GM12875 (cell line): ENCODE results near the gene SMOC2.

Experiments
- H3K4me3 ChIP-seq: one replicate; pipeline ENCODE4 v1.5.1; 2011; ENCODE audit warnings: low read depth, low read length, control low read depth
- TF ChIP-seq, protein P1 (sequence below): IDR thresholded peaks from 2 replicates; pipeline ENCODE4 v1.5.1; 2011; ENCODE audit warnings: low read depth, mild to moderate bottlenecking, control low read depth, inconsistent platforms, low read length, moderate library complexity, borderline replicate concordance; ENCODE audit not compliant: insufficient read depth

The SMOC2 gene

DNA sequence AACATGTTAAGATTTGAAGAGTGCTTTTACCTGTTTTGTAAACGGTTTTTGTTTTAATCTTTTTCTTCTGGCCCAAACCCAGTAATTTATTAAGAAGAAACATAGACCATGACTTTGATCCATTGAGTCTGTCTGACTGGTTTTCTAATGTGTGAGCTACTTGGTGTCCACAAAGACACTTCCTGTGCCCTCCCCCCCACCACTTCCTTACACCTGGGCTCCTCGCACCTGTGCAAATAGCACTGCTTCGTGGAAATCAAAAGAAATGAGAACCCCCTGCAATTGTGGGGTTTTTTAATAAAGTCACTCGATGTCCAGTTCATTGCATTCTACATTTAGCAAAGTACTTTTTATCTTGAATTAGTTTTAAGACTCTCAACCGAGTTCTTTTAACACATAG, 65.5 kb downstream of the SMOC2 start:
- TF ChIP-seq, protein P1, sequence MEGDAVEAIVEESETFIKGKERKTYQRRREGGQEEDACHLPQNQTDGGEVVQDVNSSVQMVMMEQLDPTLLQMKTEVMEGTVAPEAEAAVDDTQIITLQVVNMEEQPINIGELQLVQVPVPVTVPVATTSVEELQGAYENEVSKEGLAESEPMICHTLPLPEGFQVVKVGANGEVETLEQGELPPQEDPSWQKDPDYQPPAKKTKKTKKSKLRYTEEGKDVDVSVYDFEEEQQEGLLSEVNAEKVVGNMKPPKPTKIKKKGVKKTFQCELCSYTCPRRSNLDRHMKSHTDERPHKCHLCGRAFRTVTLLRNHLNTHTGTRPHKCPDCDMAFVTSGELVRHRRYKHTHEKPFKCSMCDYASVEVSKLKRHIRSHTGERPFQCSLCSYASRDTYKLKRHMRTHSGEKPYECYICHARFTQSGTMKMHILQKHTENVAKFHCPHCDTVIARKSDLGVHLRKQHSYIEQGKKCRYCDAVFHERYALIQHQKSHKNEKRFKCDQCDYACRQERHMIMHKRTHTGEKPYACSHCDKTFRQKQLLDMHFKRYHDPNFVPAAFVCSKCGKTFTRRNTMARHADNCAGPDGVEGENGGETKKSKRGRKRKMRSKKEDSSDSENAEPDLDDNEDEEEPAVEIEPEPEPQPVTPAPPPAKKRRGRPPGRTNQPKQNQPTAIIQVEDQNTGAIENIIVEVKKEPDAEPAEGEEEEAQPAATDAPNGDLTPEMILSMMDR: no peak
- no peak overlapping the region for H3K4me3 ChIP-seq

DNA sequence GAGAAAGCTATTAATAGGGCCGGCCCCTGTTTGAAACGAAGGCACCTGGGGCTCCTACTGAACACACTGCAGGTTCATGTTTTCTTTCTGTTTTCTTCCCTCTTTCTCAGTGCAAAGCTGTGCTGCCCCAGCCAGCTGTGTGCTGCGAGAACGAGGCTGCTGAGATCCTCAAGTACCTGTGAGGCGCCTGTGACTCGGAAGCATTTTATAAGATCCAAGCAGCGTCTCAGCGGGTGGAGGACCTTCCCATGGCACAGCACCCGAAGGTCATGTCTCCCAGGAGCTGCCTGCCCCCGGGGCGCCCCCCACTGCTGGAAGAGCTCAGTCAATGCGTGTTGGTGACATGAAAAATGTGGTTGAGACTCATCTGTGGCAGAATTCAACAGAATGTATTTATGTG, 66.3 kb downstream of the SMOC2 start:
- TF ChIP-seq, protein P1: no peak
- H3K4me3 ChIP-seq: no peak overlapping the region

DNA sequence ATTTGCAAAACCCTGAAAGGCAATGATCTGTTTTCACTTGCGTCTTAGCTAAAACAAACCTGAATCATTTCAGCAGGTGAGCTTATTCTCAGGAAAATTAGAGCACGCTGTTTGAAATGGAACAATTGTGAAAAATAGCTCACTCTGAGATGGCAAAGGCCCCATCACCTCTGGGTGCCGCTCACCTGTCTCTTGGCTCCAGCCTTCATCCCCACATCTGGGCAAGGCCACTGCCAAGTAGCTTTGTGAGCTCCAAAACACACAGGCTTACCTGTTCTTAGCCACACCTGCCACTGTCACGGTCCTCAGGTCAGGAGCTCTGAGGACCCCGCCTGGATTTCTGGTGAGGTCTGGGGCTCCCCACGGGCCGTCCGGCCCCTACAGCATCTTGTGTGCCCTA, 66.7 kb downstream of the SMOC2 start:
- TF ChIP-seq, protein P1: no peak

DNA sequence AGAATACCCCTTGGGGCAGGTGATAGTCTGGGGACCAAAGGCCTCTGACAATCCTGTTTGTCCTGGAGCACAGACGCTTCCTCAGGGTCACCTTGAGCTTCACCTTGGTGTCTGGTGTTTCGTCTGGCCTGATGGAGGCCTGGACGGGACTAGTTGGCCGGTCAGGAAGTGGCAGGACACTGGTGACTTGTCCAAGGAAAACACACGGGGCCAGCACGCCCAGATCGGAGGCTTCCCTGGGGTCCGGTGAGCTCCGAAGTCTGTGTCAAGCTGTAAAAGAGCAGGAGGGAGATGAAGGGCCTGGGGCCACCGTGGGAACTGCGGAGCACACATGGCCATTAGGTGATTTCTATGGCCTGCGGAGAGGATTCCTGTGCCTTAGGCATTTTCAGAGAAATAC, 67.9 kb downstream of the SMOC2 start:
- H3K4me3 ChIP-seq: no peak overlapping the region
- TF ChIP-seq, protein P1: no peak

More for the DNA sequence above, 66.7 kb downstream of the SMOC2 start:
- H3K4me3 ChIP-seq: no peak overlapping the region

DNA sequence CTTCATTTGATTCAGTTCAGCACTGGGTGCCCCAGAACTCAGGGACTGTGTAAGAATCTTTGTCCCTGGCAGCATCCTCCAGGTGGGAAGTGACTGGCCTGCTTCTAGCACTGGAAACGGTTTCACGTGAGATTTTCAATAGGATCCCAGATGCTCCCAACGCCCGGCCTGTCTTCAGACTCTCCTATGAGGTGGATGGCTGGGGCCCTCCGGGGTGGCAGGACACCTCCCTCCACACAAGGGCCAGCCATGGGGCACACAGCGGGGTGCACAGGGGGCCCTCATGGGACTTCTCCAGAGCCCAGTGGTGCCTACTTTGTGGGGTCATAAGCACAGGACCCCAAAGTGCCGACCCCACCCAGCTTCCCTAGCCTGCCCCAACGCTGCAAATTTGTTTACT, 72.8 kb downstream of the SMOC2 start:
- TF ChIP-seq, protein P1: no peak
- H3K4me3 ChIP-seq: no peak overlapping the region

DNA sequence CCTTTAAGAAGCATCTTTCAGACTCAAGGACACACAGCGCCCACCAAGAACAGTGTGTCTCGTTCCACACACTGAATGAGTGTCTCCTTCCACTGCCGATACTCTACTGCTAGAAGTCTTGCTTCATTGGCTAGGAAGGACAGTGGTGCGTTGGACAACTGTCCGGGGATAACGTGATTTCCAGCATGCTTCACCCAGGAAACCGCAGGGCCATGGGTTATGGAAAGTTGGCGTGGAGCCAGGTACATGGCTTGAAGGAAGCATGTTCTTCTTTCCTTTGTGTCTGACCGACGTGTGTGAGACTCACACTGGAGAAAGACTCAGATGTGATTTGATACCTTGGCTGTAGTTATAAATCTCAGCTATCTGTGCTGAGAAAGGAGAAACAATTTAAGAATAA, 73.2 kb downstream of the SMOC2 start:
- H3K4me3 ChIP-seq: no peak overlapping the region
- TF ChIP-seq, protein P1: no peak

DNA sequence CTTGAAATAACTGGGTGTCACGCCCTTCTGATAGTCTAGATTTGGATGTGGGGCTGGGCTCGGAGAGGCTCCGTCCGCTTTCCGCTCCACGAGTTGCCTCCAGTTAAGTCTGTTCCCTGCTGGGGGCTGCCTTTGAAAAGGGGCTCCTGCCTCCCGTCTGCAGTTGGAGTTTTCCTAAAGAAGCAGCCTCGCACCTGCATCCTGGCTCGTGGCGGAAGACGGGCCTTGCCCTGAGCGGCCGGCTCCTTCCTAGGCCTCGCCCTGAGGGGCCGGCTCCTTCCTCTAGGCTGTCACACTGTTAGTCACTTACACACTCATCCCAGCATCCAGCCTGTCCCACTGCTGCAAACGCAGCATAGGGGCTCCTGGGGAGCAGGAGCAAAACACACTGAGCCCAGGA, 74.4 kb downstream of the SMOC2 start:
- TF ChIP-seq, protein P1: no peak
- H3K4me3 ChIP-seq: no peak overlapping the region
